BLaER1 treated with 17β-estradiol and CSF1 and Interleukin-3, amounts not matched to agents 10 nM and 100 nM (cell line): ENCODE results near the gene CXCL12.

Experiments
- H3K27ac ChIP-seq, 11 experiments: shearing (Covaris generic); formaldehyde crosslinking; 2 replicates each; pipeline ENCODE4 v1.8.1; 2022
- H3K27me3 ChIP-seq, 11 experiments: shearing (Covaris generic); formaldehyde crosslinking; 2 replicates each; pipeline ENCODE4 v1.8.1; 2022
- H3K36me3 ChIP-seq, 11 experiments: shearing (Covaris generic); formaldehyde crosslinking; 2 replicates each; pipeline ENCODE4 v1.8.1; 2022
- H3K4me1 ChIP-seq, 10 experiments: shearing (Covaris generic); formaldehyde crosslinking; 2 replicates each; pipeline ENCODE4 v1.8.1; 2022
- H3K4me2 ChIP-seq, 11 experiments: shearing (Covaris generic); formaldehyde crosslinking; 2 replicates each; pipeline ENCODE4 v1.8.1; 2022
- H3K4me3 ChIP-seq, 10 experiments: shearing (Covaris generic); formaldehyde crosslinking; 2 replicates each; pipeline ENCODE4 v1.8.1; 2022
- H3K9ac ChIP-seq, 11 experiments: shearing (Covaris generic); formaldehyde crosslinking; 2 replicates each; pipeline ENCODE4 v1.8.1; 2022
- H3K9me3 ChIP-seq, 11 experiments: shearing (Covaris generic); formaldehyde crosslinking; replicated peaks in 1 of 11; 2 replicates each; pipeline ENCODE4 v1.8.1; 2022
- H4K20me1 ChIP-seq, 11 experiments: shearing (Covaris generic); formaldehyde crosslinking; 2 replicates each; pipeline ENCODE4 v1.8.1; 2022
- Cebpa-rat ChIP-seq, 11 experiments: shearing (Covaris generic); IDR thresholded peaks; 2 replicates each; pipeline ENCODE4 v1.8.1; 2022

Gene CXCL12

GRCh38 chr10:44376472-44377099, 8.3 kb downstream of the CXCL12 start:
- H3K27me3 ChIP-seq: peaks cover 0 to 6% (median 0%) of the 10 kb centered on the region in 11 experiments; a peak in 5 of 22 replicates
- H4K20me1 ChIP-seq: no peaks in the 10 kb centered on the region; a peak in 1 of 22 replicates
- no peak overlapping the region for H3K4me2 ChIP-seq
- no peak overlapping the region for H3K9ac ChIP-seq
- no peak for TF ChIP-seq Cebpa-rat (IDR thresholded peaks at IDR 0.05)
- H3K4me3 ChIP-seq: no peak overlapping the region
- H3K9me3 ChIP-seq: no peaks in the 10 kb centered on the region
- H3K27ac ChIP-seq: no peak overlapping the region
- peaks cover 0 to 10% (median 0%) of the 10 kb centered on the region in 10 experiments; a peak in 5 of 20 replicates for H3K4me1 ChIP-seq
- no peaks in the 10 kb centered on the region for H3K36me3 ChIP-seq

DNA sequence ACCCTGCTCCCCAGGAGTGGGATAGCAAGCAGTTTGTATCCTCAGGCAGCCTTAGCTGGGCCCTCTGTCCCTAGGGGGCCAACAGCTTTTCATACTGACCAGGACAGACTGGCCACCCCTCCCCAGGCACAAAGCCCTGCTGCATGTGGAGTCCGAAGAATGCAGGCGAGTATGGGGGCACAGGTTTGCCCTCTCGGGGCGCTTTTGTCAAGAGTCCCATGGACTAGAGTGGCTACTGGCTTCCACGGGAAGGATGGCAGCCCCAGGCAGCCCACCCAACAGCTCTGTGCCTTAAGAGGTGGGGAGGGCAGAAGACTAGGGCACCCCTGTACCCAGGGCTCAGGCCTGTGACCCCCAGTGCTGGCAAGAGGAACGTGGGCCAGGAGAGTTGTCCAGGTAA, 10.7 kb downstream of the CXCL12 start:
- Histone ChIP-seq H3K9ac (no peak overlapping the region), H3K9me3 (no peaks in the 10 kb centered on the region), H4K20me1 (no peaks in the 10 kb centered on the region), H3K4me1 (peaks cover 0 to 10% (median 0%) of the 10 kb centered on the region in 10 experiments; a peak in 5 of 20 replicates), H3K4me2 (no peak overlapping the region), H3K36me3 (no peaks in the 10 kb centered on the region), H3K4me3 (no peak overlapping the region), H3K27ac (no peak overlapping the region), H3K27me3 (no peaks in the 10 kb centered on the region)
- TF ChIP-seq Cebpa-rat (IDR thresholded peaks at IDR 0.05): no peak

DNA sequence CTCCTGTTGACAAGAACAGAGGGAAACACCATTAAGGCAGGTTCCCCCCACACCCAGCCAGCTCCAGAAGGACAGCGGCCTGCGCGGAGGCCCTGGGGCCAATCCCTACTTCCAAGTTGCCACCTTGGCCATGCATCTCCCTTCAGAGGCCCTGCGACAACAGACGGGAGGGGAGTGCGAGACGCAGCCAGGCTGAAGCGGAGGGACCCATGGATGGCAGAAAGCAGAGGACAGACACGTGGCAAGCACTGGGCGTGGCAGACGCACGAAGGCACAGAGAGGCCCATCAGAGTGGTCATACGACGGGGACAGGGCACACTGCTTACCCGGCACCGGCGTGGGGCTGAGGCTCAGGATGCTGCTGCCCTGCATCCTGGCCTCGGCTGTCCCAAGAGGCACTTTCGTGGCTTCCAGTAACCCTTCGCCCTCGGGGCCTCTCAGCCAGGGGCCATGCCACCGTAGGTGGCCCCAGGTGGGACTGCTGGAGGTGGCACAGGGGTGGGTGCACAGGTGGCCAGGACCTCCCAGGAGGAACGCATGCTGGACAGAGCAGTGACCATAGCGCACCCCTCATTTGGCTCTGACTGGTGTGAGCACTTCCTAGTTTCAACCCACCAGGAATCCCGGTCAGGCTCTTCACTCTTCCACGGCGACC, 11.4 kb downstream of the CXCL12 start:
- Histone ChIP-seq H3K9me3 (no peaks in the 10 kb centered on the region), H3K36me3 (no peaks in the 10 kb centered on the region), H4K20me1 (no peaks in the 10 kb centered on the region), H3K27me3 (no peaks in the 10 kb centered on the region), H3K9ac (no peak overlapping the region), H3K27ac (no peak overlapping the region), H3K4me3 (no peak overlapping the region), H3K4me2 (peak overlapping the region in 2 of 11 experiments; percentile 21 to 25; a peak in 3 of 22 replicates), H3K4me1 (peaks cover 0 to 15% (median 5%) of the 10 kb centered on the region in 10 experiments; a peak in 6 of 20 replicates)
- TF ChIP-seq Cebpa-rat (IDR thresholded peaks at IDR 0.05): no peak

GRCh38 chr10:44372181-44372580, 12.7 kb downstream of the CXCL12 start:
- no peaks in the 10 kb centered on the region for H4K20me1 ChIP-seq
- no peak overlapping the region for H3K4me2 ChIP-seq
- H3K9ac ChIP-seq: no peak overlapping the region
- no peaks in the 10 kb centered on the region for H3K9me3 ChIP-seq
- no peaks in the 10 kb centered on the region for H3K36me3 ChIP-seq
- no peak overlapping the region for H3K4me3 ChIP-seq
- TF ChIP-seq Cebpa-rat (IDR thresholded peaks at IDR 0.05): no peak
- H3K27me3 ChIP-seq: no peaks in the 10 kb centered on the region
- no peak overlapping the region for H3K27ac ChIP-seq
- peaks cover 0 to 15% (median 5%) of the 10 kb centered on the region in 10 experiments; a peak in 6 of 20 replicates for H3K4me1 ChIP-seq

DNA sequence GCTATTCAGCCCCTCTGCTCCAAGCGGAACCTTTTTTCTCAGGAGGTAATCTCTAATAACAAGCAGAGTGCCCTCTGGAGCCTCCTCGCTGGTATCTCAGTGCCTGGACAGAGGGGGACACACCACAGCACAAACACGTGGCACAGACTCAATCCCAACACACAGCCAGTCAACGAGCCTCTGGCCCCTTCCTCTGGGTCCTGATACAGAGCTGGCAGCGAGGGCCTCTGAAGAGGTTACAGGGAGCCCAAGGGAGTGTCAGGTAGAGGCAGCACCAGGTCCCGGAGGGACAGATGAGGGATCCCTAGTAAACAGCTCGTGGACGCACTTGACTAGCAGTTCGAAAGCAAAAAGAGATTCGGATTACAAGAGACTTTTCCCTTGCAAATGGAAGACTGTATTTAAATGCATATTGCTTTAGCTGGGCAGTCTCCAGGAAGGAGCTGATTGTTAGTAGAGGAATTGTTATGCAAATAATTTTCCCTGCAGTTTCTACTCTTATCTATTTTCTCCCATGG, 14.1 kb downstream of the CXCL12 start:
- peaks cover 0 to 15% (median 5%) of the 10 kb centered on the region in 10 experiments; a peak in 6 of 20 replicates for H3K4me1 ChIP-seq
- H3K36me3 ChIP-seq: no peaks in the 10 kb centered on the region
- H4K20me1 ChIP-seq: no peaks in the 10 kb centered on the region
- no peaks in the 10 kb centered on the region for H3K27me3 ChIP-seq
- H3K27ac ChIP-seq: no peak overlapping the region
- H3K9me3 ChIP-seq: no peaks in the 10 kb centered on the region
- no peak for TF ChIP-seq Cebpa-rat (IDR thresholded peaks at IDR 0.05)
- H3K9ac ChIP-seq: no peak overlapping the region
- no peak overlapping the region for H3K4me2 ChIP-seq
- H3K4me3 ChIP-seq: no peak overlapping the region

- H3K4me2 ChIP-seq: no peak overlapping the region
- H3K9me3 ChIP-seq: no peaks in the 10 kb centered on the region
- H4K20me1 ChIP-seq: no peaks in the 10 kb centered on the region
- no peak for TF ChIP-seq Cebpa-rat (IDR thresholded peaks at IDR 0.05)
- H3K9ac ChIP-seq: no peak overlapping the region
- H3K27ac ChIP-seq: no peak overlapping the region
- no peaks in the 10 kb centered on the region for H3K27me3 ChIP-seq
- peaks cover 0 to 13% (median 5%) of the 10 kb centered on the region in 10 experiments; a peak in 6 of 20 replicates for H3K4me1 ChIP-seq
- H3K36me3 ChIP-seq: no peaks in the 10 kb centered on the region
- H3K4me3 ChIP-seq: no peak overlapping the region
Measured at GRCh38 chr10:44369854-44370253, 15.0 kb downstream of the CXCL12 start.

DNA sequence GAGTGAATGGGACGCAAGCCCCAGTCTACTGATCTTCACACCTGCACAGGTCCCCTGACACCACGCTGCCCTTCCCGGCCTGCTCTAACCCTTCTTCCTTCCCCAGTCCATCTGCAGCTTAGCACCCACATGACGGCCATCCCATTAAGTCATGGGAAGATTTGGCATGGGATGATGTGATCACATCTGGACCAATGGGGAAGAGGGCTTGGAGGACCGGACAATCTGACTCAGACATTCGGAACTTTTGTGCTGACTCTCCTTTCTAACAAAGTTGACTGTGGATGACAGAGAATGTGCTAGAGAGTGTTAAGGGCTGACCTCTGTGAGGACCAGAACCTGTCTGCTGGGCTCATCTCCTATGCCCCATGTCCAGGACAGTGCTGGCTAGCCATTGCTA, 15.6 kb downstream of the CXCL12 start:
- Histone ChIP-seq H3K27me3 (no peaks in the 10 kb centered on the region), H3K9ac (no peak overlapping the region), H4K20me1 (no peaks in the 10 kb centered on the region), H3K4me2 (peak overlapping the region in 3 of 11 experiments; percentile 2 to 29 (median 26); a peak in 3 of 22 replicates), H3K9me3 (no peaks in the 10 kb centered on the region), H3K36me3 (no peaks in the 10 kb centered on the region), H3K27ac (no peak overlapping the region), H3K4me1 (peaks cover 0 to 11% (median 5%) of the 10 kb centered on the region in 10 experiments; a peak in 6 of 20 replicates), H3K4me3 (no peak overlapping the region)
- no peak for TF ChIP-seq Cebpa-rat (IDR thresholded peaks at IDR 0.05)

- Histone ChIP-seq H3K36me3 (no peaks in the 10 kb centered on the region), H3K4me1 (peaks cover 0 to 15% (median 7%) of the 10 kb centered on the region in 10 experiments; a peak in 10 of 20 replicates), H3K9ac (no peak overlapping the region), H4K20me1 (no peaks in the 10 kb centered on the region), H3K27ac (no peak overlapping the region), H3K27me3 (no peaks in the 10 kb centered on the region), H3K4me2 (peak overlapping the region in 3 of 11 experiments; percentile 2 to 29 (median 26); a peak in 5 of 22 replicates), H3K9me3 (no peaks in the 10 kb centered on the region), H3K4me3 (no peak overlapping the region)
- no peak for TF ChIP-seq Cebpa-rat (IDR thresholded peaks at IDR 0.05)
Measured at GRCh38 chr10:44368637-44369036, 16.3 kb downstream of the CXCL12 start.

- Histone ChIP-seq H3K4me1 (peaks cover 0 to 17% (median 7%) of the 10 kb centered on the region in 10 experiments; a peak in 8 of 20 replicates), H3K27ac (no peak overlapping the region), H3K9ac (no peak overlapping the region), H3K9me3 (no peaks in the 10 kb centered on the region), H4K20me1 (no peaks in the 10 kb centered on the region), H3K4me2 (no peak overlapping the region), H3K36me3 (no peaks in the 10 kb centered on the region), H3K27me3 (no peaks in the 10 kb centered on the region), H3K4me3 (no peak overlapping the region)
- TF ChIP-seq Cebpa-rat (IDR thresholded peaks at IDR 0.05): no peak
Measured at GRCh38 chr10:44366941-44367630, 17.8 kb downstream of the CXCL12 start.
